Trophoblast cell (in vitro differentiated cells and primary cell): ENCODE results near the gene METAP1D.
"Not testable (repeated sequence)": the region's sequence is repeated elsewhere in the genome, so short reads cannot be mapped to it uniquely, and the experiment has no call there.

ENCODE experiments used
- DNase-seq, 2 donors: peaks; one replicate each; pipeline ENCODE4 v3.0.0-alpha.2; 2016
- H2AFZ ChIP-seq: 2 replicates; pipeline ENCODE4 v1.6.1; 2013; ENCODE audit warnings: low read length, moderate library complexity, mild to moderate bottlenecking; ENCODE audit not compliant: insufficient read depth, poor library complexity
- H2AK5ac ChIP-seq: 2 replicates; pipeline ENCODE4 v1.6.1; 2013; ENCODE audit warnings: mild to moderate bottlenecking, low read length
- H2BK120ac ChIP-seq: 2 replicates; pipeline ENCODE4 v1.6.1; 2013; ENCODE audit warnings: low read length, mild to moderate bottlenecking, moderate library complexity; ENCODE audit not compliant: insufficient read depth, poor library complexity
- H2BK12ac ChIP-seq: 2 replicates; pipeline ENCODE4 v1.6.1; 2013; ENCODE audit warnings: mild to moderate bottlenecking, low read length, moderate library complexity
- H2BK5ac ChIP-seq: 2 replicates; pipeline ENCODE4 v1.6.1; 2013; ENCODE audit warnings: low read length, low read depth, moderate library complexity, mild to moderate bottlenecking; ENCODE audit not compliant: poor library complexity
- H3K14ac ChIP-seq: 2 replicates; pipeline ENCODE4 v1.6.1; 2013; ENCODE audit warnings: mild to moderate bottlenecking, low read length
- H3K18ac ChIP-seq: 2 replicates; pipeline ENCODE4 v1.6.1; 2013; ENCODE audit warnings: mild to moderate bottlenecking, low read length
- H3K23ac ChIP-seq: 2 replicates; pipeline ENCODE4 v1.6.1; 2013; ENCODE audit warnings: low read length
- H3K27ac ChIP-seq: 2 replicates; pipeline ENCODE4 v1.5.1; 2013; ENCODE audit warnings: low read depth, mild to moderate bottlenecking, inconsistent platforms, low read length, moderate library complexity
- H3K27me3 ChIP-seq: 2 replicates; pipeline ENCODE4 v1.6.1; 2013; ENCODE audit warnings: inconsistent platforms, mild to moderate bottlenecking, low read length, moderate library complexity; ENCODE audit not compliant: insufficient read depth
- H3K36me3 ChIP-seq, 2 experiments: 1 replicate in 1 of 2; 2 replicates in 1 of 2; pipeline ENCODE4 v1.6.1; 2013; ENCODE audit warnings: low read length in 2 of 2, mild to moderate bottlenecking in 2 of 2, moderate library complexity in 1 of 2; ENCODE audit not compliant: insufficient read depth in 2 of 2, control insufficient read depth in 1 of 2
- H3K4ac ChIP-seq: 2 replicates; pipeline ENCODE4 v1.6.1; 2013; ENCODE audit warnings: low read depth, mild to moderate bottlenecking, low read length, moderate library complexity
- H3K4me1 ChIP-seq, 2 experiments: 1 replicate in 1 of 2; 2 replicates in 1 of 2; pipeline ENCODE4 v1.6.1; 2013; ENCODE audit warnings: low read length in 2 of 2, mild to moderate bottlenecking in 2 of 2, moderate library complexity in 1 of 2; ENCODE audit not compliant: insufficient read depth in 2 of 2, control insufficient read depth in 1 of 2
- H3K4me2 ChIP-seq: 2 replicates; pipeline ENCODE4 v1.6.1; 2013; ENCODE audit warnings: inconsistent platforms, mild to moderate bottlenecking, low read length, moderate library complexity
- H3K4me3 ChIP-seq: 2 replicates; pipeline ENCODE4 v1.5.1; 2013; ENCODE audit warnings: mild to moderate bottlenecking, low read depth, low read length, inconsistent platforms
- H3K79me1 ChIP-seq: one replicate; pipeline ENCODE4 v1.6.1; 2013; ENCODE audit warnings: low read length
- H3K79me2 ChIP-seq: 2 replicates; pipeline ENCODE4 v1.6.1; 2013; ENCODE audit warnings: low read length, mild to moderate bottlenecking; ENCODE audit not compliant: control insufficient read depth, insufficient read depth, poor library complexity
- H3K9ac ChIP-seq: 2 replicates; pipeline ENCODE4 v1.6.1; 2013; ENCODE audit warnings: mild to moderate bottlenecking, low read length
- H3K9me3 ChIP-seq: 2 replicates; pipeline ENCODE4 v1.6.1; 2013; ENCODE audit warnings: low read depth, mild to moderate bottlenecking, control low read depth, inconsistent platforms, low read length; ENCODE audit not compliant: insufficient read depth
- H4K12ac ChIP-seq: 2 replicates; pipeline ENCODE4 v1.6.1; 2013; ENCODE audit warnings: low read depth, mild to moderate bottlenecking, low read length, moderate library complexity
- H4K8ac ChIP-seq: 2 replicates; pipeline ENCODE4 v1.6.1; 2013; ENCODE audit warnings: low read depth, mild to moderate bottlenecking, low read length, moderate library complexity
- H4K91ac ChIP-seq: one replicate; pipeline ENCODE4 v1.6.1; 2013; ENCODE audit warnings: low read depth, mild to moderate bottlenecking, low read length, moderate library complexity
- WGBS: extraction: QIAGEN DNeasy Blood & Tissue Kit; methylation state at CpG from one replicate; pipeline ENCODE4 v1.1.7; 2013; ENCODE audit warnings: missing lambda C conversion rate; ENCODE audit not compliant: insufficient read length, insufficient coverage; ENCODE audit errors: extremely low coverage; 5-methylcytosine and 5-hydroxymethylcytosine counted together

METAP1D gene

GRCh38 chr2:172060118-172060517 is 60.4 kb downstream of the METAP1D start:
- WGBS, result no CpG with 5 or more reads among the region's 5 CpGs

GRCh38 chr2:172062402-172063004 is 62.8 kb downstream of the METAP1D start:
- no peak overlapping the region for H4K8ac ChIP-seq
- WGBS, result no CpG with 5 or more reads among the region's 1 CpG
- DNase-seq, result no peak

More at GRCh38 chr2:172060118-172060517, 60.4 kb downstream of the METAP1D start:
- not testable (repeated sequence) for H3K4me3 ChIP-seq, H3K27ac ChIP-seq, H3K27me3 ChIP-seq, H3K18ac ChIP-seq, H2AFZ ChIP-seq, H3K9ac ChIP-seq, H3K14ac ChIP-seq, H3K4me1 ChIP-seq, H4K91ac ChIP-seq, H2BK5ac ChIP-seq, H4K12ac ChIP-seq, H4K8ac ChIP-seq, H3K9me3 ChIP-seq, H3K4ac ChIP-seq, H3K79me2 ChIP-seq, H3K4me2 ChIP-seq, H2AK5ac ChIP-seq, H3K23ac ChIP-seq, H3K36me3 ChIP-seq, DNase-seq, H2BK12ac ChIP-seq, H2BK120ac ChIP-seq, H3K79me1 ChIP-seq

GRCh38 chr2:172063446-172063845 is 63.7 kb downstream of the METAP1D start:
- Histone ChIP-seq H3K9me3 (no peaks in the 10 kb centered on the region), H2AFZ (no peak overlapping the region), H3K4me1 (peaks cover 2 to 5% of the 10 kb centered on the region in 2 experiments), H3K4me3 (no peak overlapping the region), H4K91ac (no peak overlapping the region), H2BK120ac (no peak overlapping the region), H2BK5ac (no peak overlapping the region), H2BK12ac (no peak overlapping the region), H3K79me1 (no peaks in the 10 kb centered on the region), H3K14ac (no peak overlapping the region), H4K12ac (no peak overlapping the region), H2AK5ac (no peak overlapping the region), H3K18ac (no peak overlapping the region), H3K4me2 (no peak overlapping the region), H3K36me3 (no peaks in the 10 kb centered on the region), H3K23ac (no peak overlapping the region), H3K9ac (no peak overlapping the region), H4K8ac (no peak overlapping the region), H3K27ac (no peak overlapping the region), H3K4ac (no peak overlapping the region), H3K27me3 (no peaks in the 10 kb centered on the region), H3K79me2 (no peaks in the 10 kb centered on the region)
- WGBS, result no CpG with 5 or more reads among the region's 9 CpGs
- no peak for DNase-seq

More at GRCh38 chr2:172062402-172063004, 62.8 kb downstream of the METAP1D start:
- Histone ChIP-seq H4K12ac (no peak overlapping the region), H3K4me3 (no peak overlapping the region), H3K4me2 (no peak overlapping the region), H2BK12ac (no peak overlapping the region), H3K4me1 (peaks cover 2 to 5% of the 10 kb centered on the region in 2 experiments), H3K27me3 (no peaks in the 10 kb centered on the region), H2AK5ac (no peak overlapping the region), H3K79me1 (no peaks in the 10 kb centered on the region), H3K9ac (no peak overlapping the region), H4K91ac (no peak overlapping the region), H3K4ac (no peak overlapping the region), H2BK120ac (no peak overlapping the region), H3K9me3 (no peaks in the 10 kb centered on the region), H3K79me2 (no peaks in the 10 kb centered on the region), H3K14ac (peak overlapping the region; percentile 11), H3K23ac (no peak overlapping the region), H3K36me3 (no peaks in the 10 kb centered on the region), H2BK5ac (no peak overlapping the region), H3K27ac (no peak overlapping the region), H3K18ac (no peak overlapping the region), H2AFZ (no peak overlapping the region)

- Histone ChIP-seq H2BK12ac (no peak overlapping the region), H3K4me1 (peaks cover 2 to 5% of the 10 kb centered on the region in 2 experiments), H2BK120ac (no peak overlapping the region), H3K4ac (no peak overlapping the region), H3K79me1 (no peaks in the 10 kb centered on the region), H3K27me3 (no peaks in the 10 kb centered on the region), H3K36me3 (no peaks in the 10 kb centered on the region), H2BK5ac (no peak overlapping the region), H3K9ac (no peak overlapping the region), H3K4me3 (no peak overlapping the region), H4K91ac (no peak overlapping the region), H2AFZ (no peak overlapping the region), H4K12ac (no peak overlapping the region), H3K23ac (no peak overlapping the region), H3K18ac (no peak overlapping the region), H2AK5ac (no peak overlapping the region), H3K4me2 (no peak overlapping the region), H3K79me2 (no peaks in the 10 kb centered on the region), H4K8ac (no peak overlapping the region), H3K27ac (no peak overlapping the region), H3K9me3 (no peaks in the 10 kb centered on the region), H3K14ac (no peak overlapping the region)
- WGBS, result no CpG with 5 or more reads among the region's 4 CpGs
- peak; percentile 61 to 83 for DNase-seq
Observed at GRCh38 chr2:172065111-172065510, 65.4 kb downstream of the METAP1D start.
